SK-N-SH (cell line): ENCODE measurements around the gene TOM1L2.

Experiments used
- CTCF ChIP-seq: fragments of 200-600 bp; sonication (generic); IDR thresholded peaks from 2 replicates; pipeline ENCODE4 v1.6.1; 2017; ENCODE audit warnings: antibody characterized with exemption, mild to moderate bottlenecking, moderate library complexity
- ELF1 ChIP-seq: IDR thresholded peaks from 2 replicates; pipeline ENCODE4 v1.4.0; 2012
- EZH2phosphoT487 ChIP-seq: fragments of 200-600 bp; sonication (generic); IDR thresholded peaks from 2 replicates; pipeline ENCODE4 v1.6.1; 2017; ENCODE audit warnings: low read depth, mixed run types, mild to moderate bottlenecking, antibody characterized with exemption, moderate library complexity, borderline replicate concordance
- NRF1 ChIP-seq: IDR thresholded peaks from 2 replicates; pipeline ENCODE4 v1.6.1; 2012; ENCODE audit warnings: low read depth, mild to moderate bottlenecking, low read length
- POLR2AphosphoS5 ChIP-seq: IDR thresholded peaks from 2 replicates; pipeline ENCODE4 v1.6.1; 2012; ENCODE audit warnings: low read depth, low read length
- RXRA ChIP-seq: IDR thresholded peaks from 2 replicates; pipeline ENCODE4 v1.4.0; 2012; ENCODE audit warnings: low read depth, mild to moderate bottlenecking, borderline replicate concordance
- SMC3 ChIP-seq: IDR thresholded peaks from 2 replicates; pipeline ENCODE4 v1.6.1; 2012; ENCODE audit warnings: low read depth, low read length, improper control_type of control experiment
- USF2 ChIP-seq: fragments of 150-350 bp; IDR thresholded peaks from 2 replicates; pipeline ENCODE4 v1.6.1; 2017; ENCODE audit warnings: antibody characterized with exemption, low read length, low read depth, borderline replicate concordance

GRCh38 chr17:17887752-17888304 lies 84.4 kb downstream of the TOM1L2 start:
- TF ChIP-seq RXRA (no peak), SMC3 (no peak), ELF1 (no peak), CTCF (no peak), POLR2AphosphoS5 (no peak), USF2 (no peak), EZH2phosphoT487 (no peak), NRF1 (no peak)
